H9 (cell line): ENCODE measurements around the gene CLCA4. TPM values are rescaled to one million over a fixed set of nuclear protein-coding genes. Genes with fewer than 3 reads are reported as not detected.

Experiments used
- DNase-seq: peaks from one replicate; pipeline ENCODE4 v3.0.0-alpha.2; 2017
- H2AFZ ChIP-seq: one replicate; pipeline ENCODE4 v1.6.1; 2013; ENCODE audit warnings: mild to moderate bottlenecking, low read length, control low read depth, moderate library complexity
- H2AK5ac ChIP-seq: 2 replicates; pipeline ENCODE4 v1.6.1; 2013; ENCODE audit warnings: low read length, control low read depth, mixed read lengths; ENCODE audit not compliant: insufficient read length
- H2BK120ac ChIP-seq: one replicate; pipeline ENCODE4 v1.6.1; 2013; ENCODE audit warnings: low read depth, mild to moderate bottlenecking, low read length, control low read depth, inconsistent platforms; ENCODE audit not compliant: poor library complexity, severe bottlenecking
- H2BK12ac ChIP-seq: 2 replicates; pipeline ENCODE4 v1.6.1; 2013; ENCODE audit warnings: low read length, control low read depth, mixed read lengths, low read depth; ENCODE audit not compliant: insufficient read length
- H2BK15ac ChIP-seq: 2 replicates; pipeline ENCODE4 v1.6.1; 2013; ENCODE audit warnings: low read depth, low read length, control low read depth
- H2BK20ac ChIP-seq: one replicate; pipeline ENCODE4 v1.6.1; 2013; ENCODE audit warnings: low read depth, mild to moderate bottlenecking, low read length, control low read depth, inconsistent platforms; ENCODE audit not compliant: poor library complexity, severe bottlenecking
- H2BK5ac ChIP-seq: 2 replicates; pipeline ENCODE4 v1.6.1; 2013; ENCODE audit warnings: low read length, control low read depth, mixed read lengths; ENCODE audit not compliant: insufficient read length
- H3K14ac ChIP-seq: 2 replicates; pipeline ENCODE4 v1.6.1; 2013; ENCODE audit warnings: low read length, control low read depth; ENCODE audit not compliant: insufficient read depth
- H3K18ac ChIP-seq: 2 replicates; pipeline ENCODE4 v1.6.1; 2013; ENCODE audit warnings: low read depth, mild to moderate bottlenecking, mixed read lengths, low read length, control low read depth; ENCODE audit not compliant: insufficient read length
- H3K23ac ChIP-seq: 2 replicates; pipeline ENCODE4 v1.6.1; 2013; ENCODE audit warnings: low read length, control low read depth, mixed read lengths, low read depth; ENCODE audit not compliant: insufficient read length
- H3K23me2 ChIP-seq: 2 replicates; pipeline ENCODE4 v1.6.1; 2013; ENCODE audit warnings: low read depth, mild to moderate bottlenecking, mixed read lengths, low read length, control low read depth; ENCODE audit not compliant: insufficient read length, poor library complexity, severe bottlenecking
- H3K27ac ChIP-seq: 2 replicates; pipeline ENCODE4 v1.5.1; 2013; ENCODE audit warnings: low read length, control low read depth, mixed read lengths, low read depth; ENCODE audit not compliant: insufficient read length
- H3K27me3 ChIP-seq: 2 replicates; pipeline ENCODE4 v1.6.1; 2013; ENCODE audit warnings: low read length, control low read depth, inconsistent platforms; ENCODE audit not compliant: insufficient read depth
- H3K4ac ChIP-seq: 2 replicates; pipeline ENCODE4 v1.6.1; 2013; ENCODE audit warnings: low read depth, mild to moderate bottlenecking, control low read depth, inconsistent platforms, low read length, moderate library complexity
- H3K4me1 ChIP-seq: 2 replicates; pipeline ENCODE4 v1.6.1; 2013; ENCODE audit warnings: low read length, control low read depth, inconsistent platforms; ENCODE audit not compliant: insufficient read depth
- H3K4me2 ChIP-seq: 2 replicates; pipeline ENCODE4 v1.6.1; 2013; ENCODE audit warnings: low read length, control low read depth, mixed read lengths; ENCODE audit not compliant: insufficient read length, insufficient read depth
- H3K56ac ChIP-seq: 2 replicates; pipeline ENCODE4 v1.6.1; 2013; ENCODE audit warnings: low read depth, mild to moderate bottlenecking, mixed read lengths, low read length, control low read depth; ENCODE audit not compliant: insufficient read length
- H3K79me1 ChIP-seq: 2 replicates; pipeline ENCODE4 v1.6.1; 2013; ENCODE audit warnings: low read depth, mild to moderate bottlenecking, moderate library complexity, low read length, control low read depth, inconsistent platforms; ENCODE audit not compliant: insufficient read depth, poor library complexity, severe bottlenecking
- H3K79me2 ChIP-seq: 2 replicates; pipeline ENCODE4 v1.6.1; 2013; ENCODE audit warnings: low read length, control low read depth, inconsistent platforms; ENCODE audit not compliant: insufficient read depth
- H3K9ac ChIP-seq: 2 replicates; pipeline ENCODE4 v1.6.1; 2013; ENCODE audit warnings: low read length, control low read depth, mixed read lengths; ENCODE audit not compliant: insufficient read length; ENCODE audit errors: extremely low read depth
- H3K9me3 ChIP-seq: one replicate; pipeline ENCODE4 v1.6.1; 2013; ENCODE audit warnings: low read depth, low read length, inconsistent platforms; ENCODE audit not compliant: control insufficient read depth
- H3T11ph ChIP-seq: one replicate; pipeline ENCODE4 v1.6.1; 2013; ENCODE audit warnings: mild to moderate bottlenecking, low read length, control low read depth, inconsistent platforms
- H4K20me1 ChIP-seq: one replicate; pipeline ENCODE4 v1.6.1; 2013; ENCODE audit not compliant: control insufficient read depth, insufficient read length, insufficient read depth
- H4K5ac ChIP-seq: 2 replicates; pipeline ENCODE4 v1.6.1; 2013; ENCODE audit warnings: low read depth, mild to moderate bottlenecking, mixed read lengths, low read length, control low read depth; ENCODE audit not compliant: insufficient read length
- H4K8ac ChIP-seq: replicated peaks from 2 replicates; pipeline ENCODE4 v1.6.1; 2013; ENCODE audit warnings: low read length, control low read depth, mixed read lengths, low read depth; ENCODE audit not compliant: insufficient read length
- H4K91ac ChIP-seq: 2 replicates; pipeline ENCODE4 v1.6.1; 2013; ENCODE audit warnings: low read depth, mild to moderate bottlenecking, moderate library complexity, mixed read lengths, low read length, control low read depth; ENCODE audit not compliant: insufficient read length
- H3K27ac Mint-ChIP-seq, 3 experiments: 2 replicates in 2 of 3; 3 replicates in 1 of 3; pipeline ENCODE4 v1.8.0; 2020 to 2021; ENCODE audit warnings: mixed read lengths in 3 of 3, mild to moderate bottlenecking in 1 of 3, moderate library complexity in 1 of 3
- H3K27me3 Mint-ChIP-seq: 2 replicates; pipeline ENCODE4 v1.8.0; 2021; ENCODE audit warnings: low read depth, mild to moderate bottlenecking, moderate library complexity, mixed read lengths
- H3K36me3 Mint-ChIP-seq, 3 experiments: 2 replicates in 2 of 3; 3 replicates in 1 of 3; pipeline ENCODE4 v1.8.0; 2020 to 2021; ENCODE audit warnings: low read depth in 3 of 3, mixed read lengths in 3 of 3; ENCODE audit not compliant: insufficient read depth in 1 of 3
- H3K4me1 Mint-ChIP-seq, 2 experiments: 2 replicates each; pipeline ENCODE4 v1.8.0; 2020; ENCODE audit warnings: mixed read lengths in 2 of 2
- H3K4me3 Mint-ChIP-seq, 2 experiments: 2 replicates in 1 of 2; 3 replicates in 1 of 2; pipeline ENCODE4 v1.8.0; 2020 to 2021; ENCODE audit warnings: mild to moderate bottlenecking in 2 of 2, mixed read lengths in 2 of 2, moderate library complexity in 1 of 2
- H3K9me3 Mint-ChIP-seq, 2 experiments: 2 replicates in 1 of 2; 3 replicates in 1 of 2; pipeline ENCODE4 v1.8.0; 2020; ENCODE audit warnings: mild to moderate bottlenecking in 2 of 2, mixed read lengths in 2 of 2, moderate library complexity in 1 of 2
- CTCF ChIP-seq: fragments of 200-600 bp; sonication (generic); conservative IDR thresholded peaks from 3 replicates; pipeline ENCODE4 v1.8.0; 2021; ENCODE audit warnings: antibody characterized with exemption, mild to moderate bottlenecking
- WGBS: extraction: QIAGEN DNeasy Blood & Tissue Kit; methylation state at CpG from one replicate; pipeline ENCODE4 v1.1.7; 2013; ENCODE audit warnings: missing lambda C conversion rate, low lambda C conversion rate, mixed read lengths; ENCODE audit not compliant: insufficient read length; ENCODE audit errors: extremely low coverage; 5-methylcytosine and 5-hydroxymethylcytosine counted together
- total RNA-seq: library from RNA; stranded (reverse); gene quantifications from 2 replicates; pipeline ENCODE4 v1.2.1, GENCODE V29; 2021

CLCA4 gene
- total RNA-seq, 1 experiment from 2014 or later, result not detected

- Histone ChIP-seq H3K4me2 (no peak overlapping the region), H2BK5ac (no peak overlapping the region), H3K23me2 (peaks cover 4% of the 10 kb centered on the region), H4K8ac (no peak overlapping the region), H3K79me1 (no peaks in the 10 kb centered on the region), H3K4me1 (peaks cover 2% of the 10 kb centered on the region; the same call in 1 of the 2 replicates), H3K14ac (no peak overlapping the region), H2AK5ac (no peak overlapping the region), H3K79me2 (no peaks in the 10 kb centered on the region), H4K20me1 (peaks cover 2% of the 10 kb centered on the region), H3K56ac (no peak overlapping the region), H3K18ac (no peak overlapping the region), H2AFZ (no peak overlapping the region), H4K91ac (no peak overlapping the region), H2BK20ac (no peak overlapping the region), H3K9ac (no peak overlapping the region), H2BK120ac (no peak overlapping the region), H2BK12ac (no peak overlapping the region), H3T11ph (no peak overlapping the region), H3K4ac (no peak overlapping the region), H3K9me3 (no peaks in the 10 kb centered on the region), H2BK15ac (no peak overlapping the region), H3K27ac (no peak overlapping the region), H4K5ac (no peak overlapping the region), H3K23ac (no peak overlapping the region), H3K27me3 (no peaks in the 10 kb centered on the region)
- Mint-ChIP-seq H3K27me3 (no peaks in the 10 kb centered on the region), H3K27ac (no peak overlapping the region; a peak in 2 of 7 replicates), H3K4me3 (no peak overlapping the region), H3K9me3 (no peaks in the 10 kb centered on the region), H3K4me1 (peaks cover 23 to 31% of the 10 kb centered on the region in 2 experiments), H3K36me3 (no peaks in the 10 kb centered on the region)
- peak; percentile 70 for TF ChIP-seq CTCF
- peak; percentile 41 for DNase-seq
- no CpG with 5 or more reads among the region's 13 CpGs for WGBS
Measured at GRCh38 chr1:86507935-86508582, 38.8 kb upstream of the CLCA4 start.
